HepG2 (cell line): ENCODE measurements around the gene USP25. TPM values are rescaled to one million over a fixed set of nuclear protein-coding genes. Genes with fewer than 3 reads are reported as not detected.

Source experiments
- ATF6 ChIP-seq: sonication (generic); formaldehyde crosslinking; conservative IDR thresholded peaks from 2 replicates; pipeline ENCODE4 v1.4.0; 2020; ENCODE audit warnings: missing genetic modification reagents
- CREB1 ChIP-seq, 2 experiments: fragments of 450-650 bp in 1 of 2; IDR thresholded peaks; 2 replicates each; pipeline ENCODE4 v1.6.1; 2016 to 2017; ENCODE audit warnings: control low read depth in 1 of 2, mild to moderate bottlenecking in 1 of 2, missing compliant biosample characterization in 1 of 2, missing genetic modification characterization in 1 of 2
- CTCF ChIP-seq: sonication (generic); formaldehyde crosslinking; IDR thresholded peaks from 2 replicates; pipeline ENCODE4 v1.5.0; 2020; ENCODE audit warnings: mild to moderate bottlenecking, missing genetic modification reagents, moderate library complexity
- E2F5 ChIP-seq: sonication (generic); formaldehyde crosslinking; conservative IDR thresholded peaks from 2 replicates; pipeline ENCODE4 v1.4.0; 2020; ENCODE audit warnings: missing genetic modification reagents
- ERF ChIP-seq: IDR thresholded peaks from 2 replicates; pipeline ENCODE4 v1.6.1; 2018; ENCODE audit warnings: missing biosample characterization, missing genetic modification reagents
- MLLT10 ChIP-seq: sonication (generic); formaldehyde crosslinking; IDR thresholded peaks from 2 replicates; pipeline ENCODE4 v1.4.0; 2020; ENCODE audit warnings: missing genetic modification reagents
- NR2F1 ChIP-seq, 2 experiments: fragments of 450-650 bp in 1 of 2; formaldehyde crosslinking in 1 of 2; IDR thresholded peaks; 2 replicates each; pipeline versions ENCODE4 v1.5.0 to v1.6.1; 2016 to 2020; ENCODE audit warnings: mild to moderate bottlenecking in 1 of 2, missing compliant biosample characterization in 1 of 2, missing genetic modification reagents in 1 of 2, moderate library complexity in 1 of 2
- RXRA ChIP-seq: sonication (generic); formaldehyde crosslinking; IDR thresholded peaks from 2 replicates; pipeline ENCODE4 v1.5.1; 2020; ENCODE audit warnings: missing genetic modification reagents
- SMYD3 ChIP-seq: sonication (generic); formaldehyde crosslinking; IDR thresholded peaks from 2 replicates; pipeline ENCODE4 v1.8.1; 2023; ENCODE audit warnings: mild to moderate bottlenecking, missing genetic modification reagents
- ZBTB3 ChIP-seq: sonication (generic); formaldehyde crosslinking; IDR thresholded peaks from 2 replicates; pipeline ENCODE4 v1.4.0; 2020; ENCODE audit warnings: low read depth, mild to moderate bottlenecking, moderate library complexity, missing genetic modification reagents, borderline replicate concordance
- ZFY ChIP-seq: sonication (generic); formaldehyde crosslinking; IDR thresholded peaks from 2 replicates; pipeline ENCODE4 v1.4.0; 2020; ENCODE audit warnings: missing genetic modification reagents
- ZGPAT ChIP-seq: IDR thresholded peaks from 2 replicates; pipeline ENCODE4 v1.6.1; 2016; ENCODE audit warnings: mild to moderate bottlenecking
- ZHX2 ChIP-seq, 2 experiments: sonication (generic) in 1 of 2; formaldehyde crosslinking in 1 of 2; IDR thresholded peaks; 2 replicates each; pipeline versions ENCODE4 v1.6.1 to v1.9.0; 2014 to 2022; ENCODE audit warnings: antibody characterized with exemption in 1 of 2, borderline replicate concordance in 1 of 2, inconsistent platforms in 1 of 2, low read depth in 1 of 2, missing genetic modification reagents in 1 of 2
- ZNF468 ChIP-seq: sonication (generic); formaldehyde crosslinking; IDR thresholded peaks from 2 replicates; pipeline ENCODE4 v1.8.0; 2022; ENCODE audit warnings: mild to moderate bottlenecking, moderate library complexity, missing genetic modification reagents
- polyA plus RNA-seq, 8 experiments: library from polyadenylated mRNA; depleted of rRNA in 3 of 8; stranded (reverse) in 7 of 8; unstranded in 1 of 8; fragments of >200 nt; fragmentation: Illumina TruSeq in 4 of 8; extraction: Trizol in 4 of 8; gene quantifications; 2 replicates each; pipeline versions ENCODE4 v1.2.1 to v1.2.3, GENCODE V29; 2011 to 2016; ENCODE audit warnings: low read depth in 4 of 8, missing spikeins in 1 of 8, mixed read lengths in 1 of 8; ENCODE audit not compliant: insufficient read depth in 1 of 8
- total RNA-seq, 5 experiments: library from RNA; depleted of rRNA; stranded (reverse); fragments of >200 nt; fragmentation: Illumina TruSeq; extraction: Trizol; gene quantifications; 2 replicates each; pipeline ENCODE4 v1.2.3, GENCODE V29; 2016; ENCODE audit warnings: low read depth in 1 of 5
- TF ChIP-seq, protein P1 (sequence below): sonication (generic); formaldehyde crosslinking; IDR thresholded peaks from 2 replicates; pipeline ENCODE4 v1.4.0; 2020; ENCODE audit warnings: mild to moderate bottlenecking, missing genetic modification reagents

Gene USP25
- total and polyA plus RNA-seq, 2 of the 13 experiments (the other 11 are each of a cell fraction or from before 2014, with no cell fraction given): 12.4 to 26.3 TPM

DNA sequence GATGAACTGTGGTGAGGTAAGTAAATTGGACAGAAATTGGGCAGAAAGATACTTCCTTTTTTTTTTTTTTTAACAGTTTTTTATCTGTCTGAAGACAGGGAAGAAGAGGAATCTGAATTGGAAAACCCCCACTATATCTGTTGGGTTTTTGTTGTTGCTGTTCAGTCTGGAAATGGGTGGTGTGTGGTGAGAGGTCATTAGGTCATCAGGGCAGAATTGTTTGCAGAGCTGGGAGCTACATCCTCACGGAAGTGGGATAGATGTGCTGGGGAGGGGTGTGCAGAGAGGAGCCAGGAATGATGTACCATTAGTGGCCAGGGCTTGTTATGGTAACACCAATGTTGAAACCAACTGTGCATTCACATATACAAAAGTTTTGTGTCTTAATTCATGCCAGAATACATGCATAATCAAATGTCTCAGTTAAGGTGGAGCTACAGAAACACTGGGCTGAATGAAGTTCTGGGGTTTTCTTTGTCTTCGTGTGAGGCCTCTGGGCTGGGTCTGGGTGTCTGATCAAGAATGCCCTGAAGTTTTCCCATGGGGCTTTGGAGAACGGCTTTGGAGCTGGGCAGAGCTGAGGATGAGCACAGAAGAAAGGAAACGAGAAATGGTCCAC is 12.4 kb downstream of the USP25 start (continued):
- no peak for TF ChIP-seq ZHX2 (IDR thresholded peaks at IDR 0.05; ENCODE audit: low read depth)
- no peak for TF ChIP-seq ZHX2 (CRISPR knock-in tag; IDR thresholded peaks at IDR 0.05; ENCODE audit: borderline replicate concordance)
- TF ChIP-seq ERF (CRISPR knock-in tag): no peak
- no peak for TF ChIP-seq ATF6 (CRISPR knock-in tag)
- TF ChIP-seq, protein P1, sequence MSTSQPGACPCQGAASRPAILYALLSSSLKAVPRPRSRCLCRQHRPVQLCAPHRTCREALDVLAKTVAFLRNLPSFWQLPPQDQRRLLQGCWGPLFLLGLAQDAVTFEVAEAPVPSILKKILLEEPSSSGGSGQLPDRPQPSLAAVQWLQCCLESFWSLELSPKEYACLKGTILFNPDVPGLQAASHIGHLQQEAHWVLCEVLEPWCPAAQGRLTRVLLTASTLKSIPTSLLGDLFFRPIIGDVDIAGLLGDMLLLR (CRISPR knock-in tag): no peak
- TF ChIP-seq CTCF (CRISPR knock-in tag): no peak
- no peak for TF ChIP-seq ZBTB3 (CRISPR knock-in tag)
- TF ChIP-seq ZNF468 (CRISPR knock-in tag): no peak
- peak; percentile 31; the same call in 1 of the 2 replicates for TF ChIP-seq RXRA
- TF ChIP-seq ZGPAT (CRISPR knock-in tag): peak; percentile 36
- TF ChIP-seq SMYD3: no peak
- peak; percentile 89 to 93 for TF ChIP-seq NR2F1 (CRISPR knock-in tag; IDR thresholded peaks at IDR 0.05)
- TF ChIP-seq CREB1 (IDR thresholded peaks at IDR 0.05): no peak
- no peak for TF ChIP-seq CREB1 (CRISPR knock-in tag; IDR thresholded peaks at IDR 0.05)
- no peak for TF ChIP-seq ZFY
- no peak for TF ChIP-seq MLLT10
- no peak for TF ChIP-seq E2F5 (CRISPR knock-in tag)
